Amniotic epithelial cell (primary cell): ENCODE measurements around the gene GSTCD.
"Not testable (repeated sequence)": the region's sequence is repeated elsewhere in the genome, so short reads cannot be mapped to it uniquely, and the experiment has no call there.

Experiments
- DNase-seq: peaks from one replicate; pipeline ENCODE4 v3.0.0-alpha.2; 2010; ENCODE audit warnings: low read depth

The GSTCD gene

GRCh38 chr4:105714932-105715331, 6.3 kb downstream of the GSTCD start:
- DNase-seq, result peak; percentile 45

GRCh38 chr4:105715692-105716278, 7.2 kb downstream of the GSTCD start:
- DNase-seq, result peak; percentile 39

- DNase-seq, result no peak
These were observed 10.6 kb downstream of the GSTCD start for GRCh38 chr4:105719204-105719603.

GRCh38 chr4:105725623-105726022, 17.0 kb downstream of the GSTCD start:
- no peak for DNase-seq

- not testable (repeated sequence) for DNase-seq
These were observed 21.3 kb downstream of the GSTCD start for GRCh38 chr4:105729895-105730294.

- not testable (repeated sequence) for DNase-seq
These were observed 26.6 kb downstream of the GSTCD start for GRCh38 chr4:105735217-105735616.

GRCh38 chr4:105741548-105741947, 33.0 kb downstream of the GSTCD start:
- no peak for DNase-seq

GRCh38 chr4:105748222-105748621, 39.6 kb downstream of the GSTCD start:
- no peak for DNase-seq

- no peak for DNase-seq
These were observed 43.2 kb downstream of the GSTCD start for GRCh38 chr4:105751718-105752299.

- no peak for DNase-seq
These were observed 44.8 kb downstream of the GSTCD start for GRCh38 chr4:105753361-105753760.

GRCh38 chr4:105755375-105755774, 46.8 kb downstream of the GSTCD start:
- DNase-seq, result peak; percentile 3

- DNase-seq, result no peak
These were observed 50.4 kb downstream of the GSTCD start for GRCh38 chr4:105758958-105759357.

GRCh38 chr4:105765690-105766407, 57.3 kb downstream of the GSTCD start:
- peak; percentile 88 for DNase-seq

- no peak for DNase-seq
These were observed 59.0 kb downstream of the GSTCD start for GRCh38 chr4:105767579-105767978.

GRCh38 chr4:105770524-105770923, 61.9 kb downstream of the GSTCD start:
- not testable (repeated sequence) for DNase-seq

GRCh38 chr4:105772065-105772464, 63.5 kb downstream of the GSTCD start:
- not testable (repeated sequence) for DNase-seq

- DNase-seq, result not testable (repeated sequence)
These were observed 67.3 kb downstream of the GSTCD start for GRCh38 chr4:105775760-105776415.

- no peak for DNase-seq
These were observed 71.6 kb downstream of the GSTCD start for GRCh38 chr4:105780176-105780575.

GRCh38 chr4:105784761-105785160, 76.2 kb downstream of the GSTCD start:
- no peak for DNase-seq

GRCh38 chr4:105785792-105786191, 77.2 kb downstream of the GSTCD start:
- no peak for DNase-seq

GRCh38 chr4:105786748-105787147, 78.2 kb downstream of the GSTCD start:
- no peak for DNase-seq

- peak; percentile 7 for DNase-seq
These were observed 88.6 kb downstream of the GSTCD start for GRCh38 chr4:105797225-105797624.
